Neutrophil (primary cell): ENCODE data around the gene IL10RB.

Experiments used
- H3K27ac ChIP-seq: fragments of 200-600 bp; sonication (generic); 2 replicates; pipeline ENCODE4 v1.5.1; 2016; ENCODE audit warnings: mild to moderate bottlenecking, moderate library complexity
- H3K27me3 ChIP-seq: fragments of 200-600 bp; sonication (generic); 2 replicates; pipeline ENCODE4 v1.6.0; 2016; ENCODE audit warnings: mild to moderate bottlenecking
- H3K36me3 ChIP-seq: fragments of 200-600 bp; sonication (generic); 2 replicates; pipeline ENCODE4 v1.5.1; 2017
- H3K4me1 ChIP-seq, 2 experiments: fragments of 200-600 bp in 1 of 2; sonication (generic) in 1 of 2; 1 replicate in 1 of 2; 2 replicates in 1 of 2; pipeline versions ENCODE4 v1.5.1 to v1.6.1; 2013 to 2016; ENCODE audit warnings: low read depth in 1 of 2, low read length in 1 of 2, mild to moderate bottlenecking in 1 of 2, moderate library complexity in 1 of 2; ENCODE audit not compliant: control insufficient read depth in 1 of 2, insufficient read depth in 1 of 2
- H3K4me3 ChIP-seq, 2 experiments: fragments of 200-600 bp in 1 of 2; sonication (generic) in 1 of 2; 1 replicate in 1 of 2; 2 replicates in 1 of 2; pipeline ENCODE4 v1.5.1; 2013 to 2016; ENCODE audit warnings: low read depth in 1 of 2, low read length in 1 of 2, mild to moderate bottlenecking in 1 of 2, moderate library complexity in 1 of 2
- H3K9me3 ChIP-seq: fragments of 200-600 bp; sonication (generic); 2 replicates; pipeline ENCODE4 v1.5.1; 2016
- TF ChIP-seq, protein P1 (sequence below): fragments of 200-600 bp; sonication (generic); IDR thresholded peaks from 2 replicates; pipeline ENCODE4 v1.5.1; 2016; ENCODE audit warnings: antibody characterized with exemption

Gene IL10RB

GRCh38 chr21:33262921-33263320 lies 3.2 kb upstream of the IL10RB start:
- H3K27ac ChIP-seq, result peak overlapping the region; percentile 24
- H3K4me1 ChIP-seq, result peaks cover 40 to 47% of the 10 kb centered on the region in 2 experiments
- no peaks in the 10 kb centered on the region for H3K27me3 ChIP-seq
- peaks cover 57% of the 10 kb centered on the region for H3K36me3 ChIP-seq
- no peak overlapping the region for H3K4me3 ChIP-seq
- H3K9me3 ChIP-seq, result no peaks in the 10 kb centered on the region
- TF ChIP-seq, protein P1, sequence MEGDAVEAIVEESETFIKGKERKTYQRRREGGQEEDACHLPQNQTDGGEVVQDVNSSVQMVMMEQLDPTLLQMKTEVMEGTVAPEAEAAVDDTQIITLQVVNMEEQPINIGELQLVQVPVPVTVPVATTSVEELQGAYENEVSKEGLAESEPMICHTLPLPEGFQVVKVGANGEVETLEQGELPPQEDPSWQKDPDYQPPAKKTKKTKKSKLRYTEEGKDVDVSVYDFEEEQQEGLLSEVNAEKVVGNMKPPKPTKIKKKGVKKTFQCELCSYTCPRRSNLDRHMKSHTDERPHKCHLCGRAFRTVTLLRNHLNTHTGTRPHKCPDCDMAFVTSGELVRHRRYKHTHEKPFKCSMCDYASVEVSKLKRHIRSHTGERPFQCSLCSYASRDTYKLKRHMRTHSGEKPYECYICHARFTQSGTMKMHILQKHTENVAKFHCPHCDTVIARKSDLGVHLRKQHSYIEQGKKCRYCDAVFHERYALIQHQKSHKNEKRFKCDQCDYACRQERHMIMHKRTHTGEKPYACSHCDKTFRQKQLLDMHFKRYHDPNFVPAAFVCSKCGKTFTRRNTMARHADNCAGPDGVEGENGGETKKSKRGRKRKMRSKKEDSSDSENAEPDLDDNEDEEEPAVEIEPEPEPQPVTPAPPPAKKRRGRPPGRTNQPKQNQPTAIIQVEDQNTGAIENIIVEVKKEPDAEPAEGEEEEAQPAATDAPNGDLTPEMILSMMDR, result no peak

- Histone ChIP-seq H3K27me3 (no peaks in the 10 kb centered on the region), H3K9me3 (no peaks in the 10 kb centered on the region), H3K36me3 (peaks cover 55% of the 10 kb centered on the region), H3K27ac (peak overlapping the region; percentile 95), H3K4me3 (peak overlapping the region in 1 of 2 experiments; percentile 95), H3K4me1 (peaks cover 55 to 63% of the 10 kb centered on the region in 2 experiments)
- TF ChIP-seq, protein P1, result no peak
Observed at GRCh38 chr21:33264561-33264960, 1.6 kb upstream of the IL10RB start.

- peak overlapping the region; percentile 95 for H3K27ac ChIP-seq
- peaks cover 56% of the 10 kb centered on the region for H3K36me3 ChIP-seq
- H3K9me3 ChIP-seq, result no peaks in the 10 kb centered on the region
- H3K4me1 ChIP-seq, result peaks cover 60 to 70% of the 10 kb centered on the region in 2 experiments
- peak overlapping the region; percentile 82 to 95 for H3K4me3 ChIP-seq
- H3K27me3 ChIP-seq, result no peaks in the 10 kb centered on the region
- TF ChIP-seq, protein P1, result peak; percentile 83
Observed at GRCh38 chr21:33265664-33266049, 510 bp upstream of the IL10RB start.

GRCh38 chr21:33266789-33267135 lies 595 bp downstream of the IL10RB start:
- H3K9me3 ChIP-seq, result no peaks in the 10 kb centered on the region
- peak overlapping the region; percentile 82 to 95 for H3K4me3 ChIP-seq
- peaks cover 56% of the 10 kb centered on the region for H3K36me3 ChIP-seq

DNA sequence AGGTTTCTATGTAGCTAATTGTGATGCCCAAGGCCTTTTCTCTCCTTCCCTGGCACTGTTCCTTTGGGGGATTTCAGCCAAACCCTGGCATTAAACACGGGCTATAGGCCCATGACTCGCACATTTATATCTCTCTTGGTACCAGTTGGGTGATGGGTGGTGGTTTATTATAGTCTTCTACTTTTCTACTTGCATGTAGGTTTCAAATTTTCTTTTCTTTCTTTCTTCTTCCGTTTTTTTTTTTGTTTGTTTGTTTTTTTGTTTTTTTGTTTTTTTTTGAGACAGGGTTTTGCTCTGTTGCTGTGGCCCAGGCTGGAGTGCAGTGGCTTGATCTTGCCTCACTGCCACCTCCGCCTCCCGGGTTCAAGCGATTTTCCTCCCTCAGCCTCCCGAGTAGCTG lies 1.1 kb downstream of the IL10RB start:
- Histone ChIP-seq H3K36me3 (peaks cover 53% of the 10 kb centered on the region), H3K27ac (peak overlapping the region; percentile 95), H3K4me3 (peak overlapping the region; percentile 82 to 95), H3K9me3 (no peaks in the 10 kb centered on the region), H3K4me1 (peaks cover 58 to 65% of the 10 kb centered on the region in 2 experiments), H3K27me3 (no peaks in the 10 kb centered on the region)
- TF ChIP-seq, protein P1, result no peak

More at GRCh38 chr21:33266789-33267135, 595 bp downstream of the IL10RB start:
- Histone ChIP-seq H3K27ac (peak overlapping the region; percentile 95), H3K4me1 (peaks cover 62 to 64% of the 10 kb centered on the region in 2 experiments), H3K27me3 (no peaks in the 10 kb centered on the region)
- TF ChIP-seq, protein P1, result no peak

DNA sequence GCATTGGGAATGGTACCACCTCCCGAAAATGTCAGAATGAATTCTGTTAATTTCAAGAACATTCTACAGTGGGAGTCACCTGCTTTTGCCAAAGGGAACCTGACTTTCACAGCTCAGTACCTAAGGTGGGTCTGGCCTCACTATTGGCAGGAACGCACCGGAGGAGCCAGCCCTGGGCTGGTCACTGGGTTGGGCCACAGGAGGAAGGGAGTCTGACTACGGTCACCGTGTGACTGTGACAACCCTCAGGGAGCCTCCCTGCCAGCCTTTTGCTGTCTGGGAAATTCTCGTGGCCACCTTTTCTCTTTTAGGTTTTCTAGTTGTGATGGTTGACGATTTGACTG lies 2.2 kb downstream of the IL10RB start:
- Histone ChIP-seq H3K4me1 (peaks cover 55 to 65% of the 10 kb centered on the region in 2 experiments), H3K27ac (peak overlapping the region; percentile 95), H3K27me3 (no peaks in the 10 kb centered on the region), H3K4me3 (no peak overlapping the region), H3K36me3 (peaks cover 51% of the 10 kb centered on the region), H3K9me3 (no peaks in the 10 kb centered on the region)
- TF ChIP-seq, protein P1, result no peak
